Osteocyte (in vitro differentiated cells): ENCODE data around the gene BMPR1B. TPM values are rescaled to one million over a fixed set of nuclear protein-coding genes. Genes with fewer than 3 reads are reported as not detected.

Source experiments
- DNase-seq: peaks from one replicate; pipeline ENCODE4 v3.0.0; 2021; ENCODE audit warnings: mixed read lengths; ENCODE audit not compliant: unreplicated experiment; ENCODE audit errors: extremely low spot score
- H3K27ac Mint-ChIP-seq: one replicate; pipeline ENCODE4 v1.8.0; 2021; ENCODE audit warnings: mild to moderate bottlenecking, mixed read lengths; ENCODE audit not compliant: unreplicated experiment
- H3K27me3 Mint-ChIP-seq: one replicate; pipeline ENCODE4 v1.8.0; 2021; ENCODE audit warnings: mixed read lengths; ENCODE audit not compliant: unreplicated experiment
- H3K36me3 Mint-ChIP-seq: one replicate; pipeline ENCODE4 v1.8.0; 2021; ENCODE audit warnings: mixed read lengths; ENCODE audit not compliant: unreplicated experiment
- H3K4me1 Mint-ChIP-seq: one replicate; pipeline ENCODE4 v1.8.0; 2021; ENCODE audit warnings: mixed read lengths; ENCODE audit not compliant: unreplicated experiment
- H3K4me3 Mint-ChIP-seq: one replicate; pipeline ENCODE4 v1.8.0; 2021; ENCODE audit warnings: mild to moderate bottlenecking, moderate library complexity, mixed read lengths; ENCODE audit not compliant: unreplicated experiment
- H3K9me3 Mint-ChIP-seq: one replicate; pipeline ENCODE4 v1.8.0; 2021; ENCODE audit warnings: mixed read lengths; ENCODE audit not compliant: unreplicated experiment
- CTCF ChIP-seq: fragments of 200-600 bp; sonication (generic); IDR thresholded peaks from 2 replicates; pipeline ENCODE4 v1.5.0; 2021; ENCODE audit warnings: antibody characterized with exemption, mild to moderate bottlenecking, moderate library complexity
- total RNA-seq: library from RNA; stranded (reverse); gene quantifications from 2 replicates; pipeline ENCODE4 v1.2.1, GENCODE V29; 2021

BMPR1B gene
- total RNA-seq, 1 donor from 2014 or later, result 1.5 TPM

GRCh38 chr4:95193391-95194224 is 435.9 kb downstream of the BMPR1B start:
- H3K27ac Mint-ChIP-seq, result no peak overlapping the region
- no peaks in the 10 kb centered on the region for H3K36me3 Mint-ChIP-seq
- H3K27me3 Mint-ChIP-seq, result peaks cover 30% of the 10 kb centered on the region

GRCh38 chr4:95197353-95197752 is 439.6 kb downstream of the BMPR1B start:
- peaks cover 30% of the 10 kb centered on the region for H3K27me3 Mint-ChIP-seq
- H3K4me3 Mint-ChIP-seq, result no peak overlapping the region
- H3K4me1 Mint-ChIP-seq, result no peaks in the 10 kb centered on the region
- no peak overlapping the region for H3K27ac Mint-ChIP-seq
- DNase-seq, result no peak
- TF ChIP-seq CTCF, result no peak
- no peaks in the 10 kb centered on the region for H3K9me3 Mint-ChIP-seq
- H3K36me3 Mint-ChIP-seq, result no peaks in the 10 kb centered on the region

More at GRCh38 chr4:95193391-95194224, 435.9 kb downstream of the BMPR1B start:
- no peak for DNase-seq
- Mint-ChIP-seq H3K4me3 (no peak overlapping the region), H3K4me1 (no peaks in the 10 kb centered on the region), H3K9me3 (no peaks in the 10 kb centered on the region)
- no peak for TF ChIP-seq CTCF

- H3K4me3 Mint-ChIP-seq, result no peak overlapping the region
- no peaks in the 10 kb centered on the region for H3K4me1 Mint-ChIP-seq
- no peak for DNase-seq
- peaks cover 20% of the 10 kb centered on the region for H3K27me3 Mint-ChIP-seq
- no peak for TF ChIP-seq CTCF
- no peaks in the 10 kb centered on the region for H3K36me3 Mint-ChIP-seq
- no peak overlapping the region for H3K27ac Mint-ChIP-seq
- no peaks in the 10 kb centered on the region for H3K9me3 Mint-ChIP-seq
These were observed 441.2 kb downstream of the BMPR1B start for GRCh38 chr4:95198961-95199360.

GRCh38 chr4:95204267-95204844 is 446.6 kb downstream of the BMPR1B start:
- Mint-ChIP-seq H3K36me3 (no peaks in the 10 kb centered on the region), H3K4me1 (no peaks in the 10 kb centered on the region), H3K9me3 (no peaks in the 10 kb centered on the region), H3K27ac (no peak overlapping the region), H3K27me3 (peaks cover 3% of the 10 kb centered on the region), H3K4me3 (no peak overlapping the region)
- TF ChIP-seq CTCF, result no peak
- no peak for DNase-seq

- Mint-ChIP-seq H3K4me1 (no peaks in the 10 kb centered on the region), H3K9me3 (no peaks in the 10 kb centered on the region), H3K27me3 (peaks cover 9% of the 10 kb centered on the region), H3K4me3 (no peak overlapping the region), H3K36me3 (no peaks in the 10 kb centered on the region), H3K27ac (no peak overlapping the region)
- DNase-seq, result no peak
- TF ChIP-seq CTCF, result peak; percentile 22
These were observed 447.1 kb downstream of the BMPR1B start for GRCh38 chr4:95204873-95205272.
